ENCODE results near the gene CFAP46.
"Not testable (repeated sequence)": the region's sequence is repeated elsewhere in the genome, so short reads cannot be mapped to it uniquely, and the experiment has no call there.

The CFAP46 gene

GRCh38 chr10:132860532-132860931 is 81.8 kb downstream of the CFAP46 start:
- DNase-seq = no peak

- DNase-seq = no peak
Observed at GRCh38 chr10:132859084-132859855, 83.1 kb downstream of the CFAP46 start.

- no peak for DNase-seq
Observed at GRCh38 chr10:132858121-132859081, 84.0 kb downstream of the CFAP46 start.

GRCh38 chr10:132856869-132857524 is 85.4 kb downstream of the CFAP46 start:
- no peak for DNase-seq

GRCh38 chr10:132855889-132856288 is 86.5 kb downstream of the CFAP46 start:
- no peak for DNase-seq

GRCh38 chr10:132851451-132851850 is 90.9 kb downstream of the CFAP46 start:
- DNase-seq = no peak

GRCh38 chr10:132850896-132851295 is 91.5 kb downstream of the CFAP46 start:
- DNase-seq = no peak

- no peak for DNase-seq
Observed at GRCh38 chr10:132850246-132850645, 92.1 kb downstream of the CFAP46 start.

DNA sequence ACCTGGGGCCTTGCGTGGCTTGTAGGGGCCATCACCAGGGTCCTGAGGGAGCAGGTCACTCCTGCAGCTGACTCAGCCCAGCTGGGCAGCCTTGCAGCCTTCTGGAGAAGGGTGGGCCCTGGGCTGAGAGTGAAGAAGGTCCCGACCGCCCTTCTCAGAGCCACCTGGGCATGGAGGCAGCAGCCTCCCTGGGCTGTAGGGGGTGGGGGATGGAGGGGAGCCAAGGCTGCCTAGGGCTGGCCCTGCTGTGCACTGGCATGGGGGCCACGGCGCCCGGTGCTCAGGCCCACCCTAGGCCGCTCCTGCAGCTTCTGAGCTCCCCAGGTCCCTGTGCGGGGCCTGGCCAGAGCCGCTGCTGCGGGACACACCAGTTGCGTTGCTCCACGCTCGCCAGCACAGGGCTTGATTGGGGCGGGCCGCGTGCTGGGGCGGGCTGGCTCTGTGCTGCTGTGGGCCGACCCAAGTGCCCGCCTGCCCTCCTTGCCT is 92.8 kb downstream of the CFAP46 start:
- DNase-seq = no peak

DNA sequence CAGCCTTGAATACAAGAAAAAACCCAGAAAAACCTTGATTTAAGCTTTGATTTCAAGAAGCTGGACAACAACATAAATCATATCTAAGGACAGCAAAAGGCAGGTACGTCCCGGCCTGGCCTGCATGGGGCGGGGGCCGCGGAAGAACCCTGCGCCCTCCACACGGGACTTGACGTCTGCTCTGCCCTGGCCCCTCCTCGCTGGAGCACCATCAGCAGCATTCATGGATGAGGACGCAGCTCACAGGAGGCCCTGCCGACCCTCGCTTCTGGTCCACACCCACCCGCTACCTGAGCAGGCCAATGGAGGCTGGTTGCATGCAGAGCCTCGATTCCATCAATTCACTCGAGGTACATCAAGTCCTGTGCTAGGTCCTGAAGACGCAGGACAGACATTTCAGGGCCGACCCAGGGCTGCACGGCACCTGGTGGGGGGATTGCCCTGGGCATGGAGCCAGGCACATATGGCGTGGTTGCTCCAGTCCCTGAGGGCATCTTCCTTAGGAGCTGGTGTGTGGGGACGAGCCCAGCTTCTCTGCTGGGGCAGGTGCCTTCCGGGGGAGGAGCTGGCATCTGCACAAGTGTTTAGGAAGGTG is 93.3 kb downstream of the CFAP46 start:
- DNase-seq = no peak

DNA sequence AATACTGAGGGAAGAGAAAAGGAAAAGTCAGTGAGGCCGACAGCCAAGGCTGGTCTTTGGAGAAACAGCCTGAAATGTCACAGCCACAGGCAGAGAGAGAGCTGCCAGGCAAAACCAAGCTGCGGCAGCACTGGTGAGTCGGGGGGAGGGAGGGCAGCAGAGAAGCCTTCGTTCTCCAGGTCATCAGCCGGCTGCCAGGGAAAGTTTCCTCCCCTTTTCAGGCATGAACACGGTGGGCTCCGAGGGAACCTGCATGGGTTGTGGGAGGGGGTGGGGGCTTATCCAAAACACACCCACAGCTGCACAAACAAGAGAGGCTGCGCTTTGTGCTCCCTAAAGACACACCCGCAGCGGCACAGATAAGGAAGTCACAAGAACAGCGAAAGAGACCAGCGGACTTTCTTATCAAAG is 94.1 kb downstream of the CFAP46 start:
- no peak for DNase-seq

DNA sequence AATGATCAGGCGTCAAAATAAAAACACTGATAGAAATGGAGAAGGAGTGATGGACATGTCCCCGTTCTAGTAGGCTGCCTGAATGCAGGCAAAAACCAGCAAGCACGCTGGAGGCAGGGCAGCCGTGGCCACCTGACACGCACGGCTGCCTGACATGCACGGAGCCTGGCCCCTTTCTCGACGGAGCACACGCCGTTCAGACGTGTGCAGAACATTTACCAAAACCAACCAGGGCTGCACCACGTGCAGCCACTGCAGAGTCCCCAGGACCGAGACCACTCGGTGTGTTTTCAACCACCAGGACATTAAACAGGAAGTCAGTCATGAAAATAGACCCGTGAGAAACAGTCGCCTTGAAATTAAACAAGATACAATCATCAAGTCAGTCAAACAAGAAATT is 94.5 kb downstream of the CFAP46 start:
- no peak for DNase-seq

- no peak for DNase-seq
Observed at GRCh38 chr10:132847416-132847777, 95.0 kb downstream of the CFAP46 start.

GRCh38 chr10:132846631-132847415 is 95.5 kb downstream of the CFAP46 start:
- DNase-seq = no peak

DNA sequence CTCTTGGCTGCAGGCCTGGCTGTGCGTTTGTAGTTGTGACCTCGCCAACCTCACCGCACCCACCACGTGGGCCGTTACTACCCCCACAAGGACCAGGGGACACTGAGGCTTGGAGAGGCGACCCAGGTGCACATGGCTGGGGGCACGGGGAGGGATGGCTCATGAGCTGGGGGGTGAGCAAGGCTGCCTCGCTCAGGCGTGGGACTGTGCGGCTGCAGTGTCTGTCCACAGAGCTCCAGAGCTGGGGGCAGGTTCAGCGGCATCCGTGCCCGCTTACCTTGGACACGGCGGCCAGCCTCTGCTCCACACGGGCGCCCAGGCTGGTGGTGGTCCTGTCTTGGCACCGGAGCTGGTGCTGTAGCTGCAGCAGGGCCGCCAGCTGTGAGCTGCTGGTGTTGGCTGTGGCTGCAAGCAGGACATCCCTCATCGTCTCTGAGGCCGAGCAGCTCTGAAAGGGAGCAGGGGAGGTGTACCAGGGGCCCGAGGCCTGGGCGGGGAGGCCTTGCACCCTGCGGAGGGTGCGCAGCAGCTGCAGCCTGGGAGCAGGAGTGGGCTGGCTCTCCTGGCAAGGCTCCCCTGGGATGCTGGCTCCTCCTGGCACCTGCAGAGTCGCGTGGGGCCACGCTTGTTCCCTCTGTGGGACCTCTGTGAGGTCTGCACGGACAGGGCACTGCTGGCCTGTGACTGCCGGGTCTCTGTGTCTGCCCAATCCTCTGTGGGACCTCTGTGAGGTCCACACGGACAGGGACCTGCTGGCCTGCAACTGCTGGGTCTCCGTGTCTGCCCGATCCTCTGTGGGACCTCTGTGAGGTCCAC is 96.4 kb downstream of the CFAP46 start:
- DNase-seq = no peak

- DNase-seq = no peak
Observed at GRCh38 chr10:132845041-132845551, 97.3 kb downstream of the CFAP46 start.

DNA sequence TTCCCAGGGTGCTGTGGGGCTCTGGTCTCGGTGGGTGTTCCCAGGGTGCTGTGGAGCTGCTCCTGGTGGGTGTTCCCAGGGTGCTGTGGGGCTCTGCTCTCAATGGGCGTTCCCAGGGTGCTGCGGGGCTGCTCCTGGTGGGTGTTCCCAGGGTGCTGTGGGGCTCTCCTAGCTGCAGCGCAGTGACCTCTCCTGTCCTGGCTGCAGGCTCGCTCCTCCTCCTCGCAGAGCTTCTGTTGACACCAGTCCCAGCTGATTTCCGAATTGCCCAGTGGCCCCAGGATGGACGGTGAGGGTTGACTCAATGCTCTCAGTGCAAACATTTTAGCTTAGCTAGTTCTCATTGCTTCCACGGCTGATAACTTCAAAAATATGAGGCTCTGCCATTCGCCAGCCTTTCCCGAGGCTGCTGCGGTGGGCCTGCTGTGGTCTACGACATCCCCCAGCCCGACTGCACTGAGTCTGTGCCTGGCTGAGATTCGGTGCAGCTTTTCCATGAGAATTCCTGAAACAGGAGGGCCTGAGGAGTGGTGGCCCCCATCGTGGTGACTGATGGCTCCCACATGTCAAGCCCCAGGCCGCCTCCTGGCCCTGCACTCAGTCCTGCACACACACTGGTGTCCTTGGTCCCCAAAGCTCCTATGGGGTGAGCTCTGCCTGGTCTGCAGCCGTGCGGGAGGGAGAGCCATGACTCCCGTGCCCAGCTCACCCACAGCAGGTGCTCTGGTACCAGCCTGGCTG is 98.1 kb downstream of the CFAP46 start:
- DNase-seq = no peak

DNA sequence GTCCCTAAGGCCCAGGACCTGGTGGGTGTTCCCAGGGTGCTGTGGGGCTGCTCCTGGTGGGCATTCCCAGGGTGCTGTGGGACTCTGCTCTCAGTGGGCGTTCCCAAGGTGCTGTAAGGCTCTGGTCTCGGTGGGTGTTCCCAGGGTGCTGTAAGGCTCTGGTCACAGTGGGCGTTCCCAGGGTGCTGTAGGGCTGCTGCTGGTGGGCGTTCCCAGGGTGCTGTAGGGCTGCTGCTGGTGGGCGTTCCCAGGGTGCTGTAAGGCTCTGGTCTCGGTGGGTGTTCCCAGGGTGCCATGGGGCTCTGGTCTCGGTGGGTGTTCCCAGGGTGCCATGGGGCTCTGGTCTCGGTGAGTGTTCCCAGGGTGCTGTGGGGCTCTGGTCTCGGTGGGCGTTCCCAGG is 99.1 kb downstream of the CFAP46 start:
- DNase-seq = not testable (repeated sequence)

GRCh38 chr10:132842397-132842796 is 100.0 kb downstream of the CFAP46 start:
- DNase-seq = no peak

GRCh38 chr10:132841615-132841975 is 100.8 kb downstream of the CFAP46 start:
- DNase-seq = no peak

Measured in activated CD4-positive, alpha-beta T cell treated with anti-CD3 and anti-CD28 coated beads, Interleukin-2, amount 50 U/mL, for 1 hour (primary cell).